Activated naive CD8-positive, alpha-beta T cell (primary cell): ENCODE data around the gene CCND3.

Experiments
- H3K27ac Mint-ChIP-seq: one replicate; pipeline ENCODE4 v1.8.0; 2021; ENCODE audit warnings: mixed read lengths
- H3K27me3 Mint-ChIP-seq: one replicate; pipeline ENCODE4 v1.8.0; 2021; ENCODE audit warnings: mixed read lengths
- H3K36me3 Mint-ChIP-seq: one replicate; pipeline ENCODE4 v1.8.0; 2021; ENCODE audit warnings: mixed read lengths
- H3K4me1 Mint-ChIP-seq: one replicate; pipeline ENCODE4 v1.8.0; 2021; ENCODE audit warnings: low read depth, mixed read lengths
- H3K4me3 Mint-ChIP-seq: one replicate; pipeline ENCODE4 v1.8.0; 2021; ENCODE audit warnings: mild to moderate bottlenecking, mixed read lengths
- H3K9me3 Mint-ChIP-seq: one replicate; pipeline ENCODE4 v1.8.0; 2021; ENCODE audit warnings: low read depth, mixed read lengths

Gene CCND3

GRCh38 chr6:41917528-41917927 is 24.1 kb downstream of the CCND3 start:
- H3K4me3 Mint-ChIP-seq = no peak overlapping the region
- H3K27ac Mint-ChIP-seq = peak overlapping the region; percentile 6
- H3K36me3 Mint-ChIP-seq = peaks cover 9% of the 10 kb centered on the region
- H3K4me1 Mint-ChIP-seq = peaks cover 28% of the 10 kb centered on the region
- no peaks in the 10 kb centered on the region for H3K9me3 Mint-ChIP-seq
- H3K27me3 Mint-ChIP-seq = no peaks in the 10 kb centered on the region

DNA sequence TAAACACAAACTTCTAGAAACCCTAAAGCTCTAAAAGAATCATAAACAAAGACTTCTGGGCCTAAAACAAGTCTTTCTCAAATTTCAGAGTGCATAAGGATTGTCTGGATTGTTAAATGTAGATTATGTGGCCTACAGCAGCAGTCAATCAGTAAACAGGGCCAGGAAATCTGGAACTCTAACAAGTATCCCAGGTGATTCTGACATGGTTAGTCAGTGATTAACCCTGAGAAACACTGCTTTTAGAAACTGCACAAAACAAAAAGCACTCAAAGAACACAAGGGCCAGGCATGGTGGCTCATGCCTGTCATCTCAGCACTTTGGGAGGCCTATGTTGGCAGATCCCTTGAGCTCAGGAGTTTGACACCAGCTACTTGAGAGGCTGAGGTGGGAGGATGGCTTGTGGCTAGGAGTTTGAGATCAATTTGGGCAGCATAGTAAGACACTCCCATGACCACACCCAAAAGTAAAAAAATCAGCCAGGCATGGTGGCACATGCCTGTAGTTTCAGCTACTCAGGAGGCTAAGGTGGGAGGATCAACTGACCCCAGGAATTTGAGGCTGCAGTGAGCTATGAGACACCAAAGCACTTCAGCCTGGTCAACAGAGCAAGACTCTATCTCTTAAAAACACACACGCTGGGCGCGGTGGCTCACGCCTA is 26.6 kb downstream of the CCND3 start:
- Mint-ChIP-seq H3K4me3 (no peak overlapping the region), H3K27ac (no peak overlapping the region), H3K4me1 (peaks cover 18% of the 10 kb centered on the region), H3K9me3 (no peaks in the 10 kb centered on the region), H3K27me3 (no peaks in the 10 kb centered on the region), H3K36me3 (peaks cover 5% of the 10 kb centered on the region)

DNA sequence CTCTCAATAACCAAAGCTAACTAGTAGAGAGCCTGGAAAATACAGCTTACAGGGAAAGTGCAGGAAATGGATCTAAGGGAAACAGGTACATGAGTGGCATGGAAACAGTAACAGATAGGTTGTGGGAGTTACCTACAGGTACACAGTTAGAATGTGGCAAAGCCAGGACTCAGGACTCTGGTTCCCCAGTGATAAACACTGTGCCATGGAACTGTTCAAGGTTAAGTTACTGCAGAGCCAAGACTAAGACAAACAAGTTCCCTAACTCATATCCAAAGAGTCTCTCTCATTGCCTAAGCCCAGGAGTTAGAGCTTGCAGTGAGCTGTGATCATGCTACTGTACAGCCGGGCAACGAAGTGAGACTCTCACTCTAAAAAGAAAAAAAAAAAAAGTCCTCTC is 27.3 kb downstream of the CCND3 start:
- H3K4me3 Mint-ChIP-seq = no peak overlapping the region
- H3K36me3 Mint-ChIP-seq = peaks cover 5% of the 10 kb centered on the region
- H3K9me3 Mint-ChIP-seq = no peaks in the 10 kb centered on the region
- no peaks in the 10 kb centered on the region for H3K27me3 Mint-ChIP-seq
- peaks cover 13% of the 10 kb centered on the region for H3K4me1 Mint-ChIP-seq
- H3K27ac Mint-ChIP-seq = no peak overlapping the region

GRCh38 chr6:41909727-41910126 is 31.9 kb downstream of the CCND3 start:
- peaks cover 11% of the 10 kb centered on the region for H3K4me1 Mint-ChIP-seq
- peak overlapping the region; percentile 46 for H3K27ac Mint-ChIP-seq
- no peaks in the 10 kb centered on the region for H3K27me3 Mint-ChIP-seq
- peaks cover 11% of the 10 kb centered on the region for H3K36me3 Mint-ChIP-seq
- H3K9me3 Mint-ChIP-seq = no peaks in the 10 kb centered on the region
- H3K4me3 Mint-ChIP-seq = no peak overlapping the region

GRCh38 chr6:41901882-41902519 is 39.6 kb downstream of the CCND3 start:
- H3K36me3 Mint-ChIP-seq = peaks cover 2% of the 10 kb centered on the region
- peaks cover 15% of the 10 kb centered on the region for H3K4me1 Mint-ChIP-seq
- no peaks in the 10 kb centered on the region for H3K27me3 Mint-ChIP-seq
- no peak overlapping the region for H3K27ac Mint-ChIP-seq
- no peaks in the 10 kb centered on the region for H3K9me3 Mint-ChIP-seq
- no peak overlapping the region for H3K4me3 Mint-ChIP-seq

DNA sequence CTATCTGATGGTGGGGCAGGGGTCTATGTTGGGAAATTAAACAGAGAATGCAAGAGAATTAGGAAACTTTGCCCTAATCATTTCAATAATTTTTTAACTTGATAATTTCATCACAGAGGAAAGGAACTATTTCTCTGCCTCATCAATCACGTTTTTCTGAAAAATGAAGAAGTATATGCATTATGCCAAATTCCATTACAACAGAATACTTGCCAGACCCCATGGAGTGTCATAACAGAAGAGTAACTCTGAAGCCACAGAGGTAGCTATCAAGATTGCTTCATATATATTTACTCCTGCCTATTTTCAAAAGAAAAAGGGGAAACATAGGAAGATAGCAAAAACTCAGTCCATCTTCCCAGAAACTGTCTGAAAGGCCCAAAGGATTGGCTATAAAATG is 40.7 kb downstream of the CCND3 start:
- no peak overlapping the region for H3K27ac Mint-ChIP-seq
- H3K4me3 Mint-ChIP-seq = no peak overlapping the region
- no peaks in the 10 kb centered on the region for H3K9me3 Mint-ChIP-seq
- no peaks in the 10 kb centered on the region for H3K36me3 Mint-ChIP-seq
- no peaks in the 10 kb centered on the region for H3K27me3 Mint-ChIP-seq
- H3K4me1 Mint-ChIP-seq = peaks cover 23% of the 10 kb centered on the region

DNA sequence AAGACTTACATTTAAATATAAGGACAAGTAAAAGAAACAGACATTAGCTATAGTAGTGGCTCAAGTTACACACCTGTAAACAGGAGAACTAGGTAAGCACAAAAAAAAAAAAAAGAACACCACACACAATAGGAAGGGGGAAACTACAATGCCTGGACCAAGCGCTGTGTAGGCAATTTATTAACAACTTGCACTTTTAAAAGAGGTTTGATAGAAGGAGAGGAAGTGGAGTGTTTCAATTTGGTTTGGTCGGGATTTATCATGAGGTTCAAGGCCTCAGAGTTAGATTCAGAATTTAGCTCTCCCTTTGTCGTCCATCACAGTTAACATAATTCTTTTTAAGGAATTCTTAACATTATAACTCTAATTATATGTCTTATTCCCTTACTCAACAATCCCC is 45.3 kb downstream of the CCND3 start:
- no peaks in the 10 kb centered on the region for H3K27me3 Mint-ChIP-seq
- no peaks in the 10 kb centered on the region for H3K9me3 Mint-ChIP-seq
- no peak overlapping the region for H3K4me3 Mint-ChIP-seq
- peak overlapping the region; percentile 96 for H3K27ac Mint-ChIP-seq
- peaks cover 11% of the 10 kb centered on the region for H3K4me1 Mint-ChIP-seq
- no peaks in the 10 kb centered on the region for H3K36me3 Mint-ChIP-seq

DNA sequence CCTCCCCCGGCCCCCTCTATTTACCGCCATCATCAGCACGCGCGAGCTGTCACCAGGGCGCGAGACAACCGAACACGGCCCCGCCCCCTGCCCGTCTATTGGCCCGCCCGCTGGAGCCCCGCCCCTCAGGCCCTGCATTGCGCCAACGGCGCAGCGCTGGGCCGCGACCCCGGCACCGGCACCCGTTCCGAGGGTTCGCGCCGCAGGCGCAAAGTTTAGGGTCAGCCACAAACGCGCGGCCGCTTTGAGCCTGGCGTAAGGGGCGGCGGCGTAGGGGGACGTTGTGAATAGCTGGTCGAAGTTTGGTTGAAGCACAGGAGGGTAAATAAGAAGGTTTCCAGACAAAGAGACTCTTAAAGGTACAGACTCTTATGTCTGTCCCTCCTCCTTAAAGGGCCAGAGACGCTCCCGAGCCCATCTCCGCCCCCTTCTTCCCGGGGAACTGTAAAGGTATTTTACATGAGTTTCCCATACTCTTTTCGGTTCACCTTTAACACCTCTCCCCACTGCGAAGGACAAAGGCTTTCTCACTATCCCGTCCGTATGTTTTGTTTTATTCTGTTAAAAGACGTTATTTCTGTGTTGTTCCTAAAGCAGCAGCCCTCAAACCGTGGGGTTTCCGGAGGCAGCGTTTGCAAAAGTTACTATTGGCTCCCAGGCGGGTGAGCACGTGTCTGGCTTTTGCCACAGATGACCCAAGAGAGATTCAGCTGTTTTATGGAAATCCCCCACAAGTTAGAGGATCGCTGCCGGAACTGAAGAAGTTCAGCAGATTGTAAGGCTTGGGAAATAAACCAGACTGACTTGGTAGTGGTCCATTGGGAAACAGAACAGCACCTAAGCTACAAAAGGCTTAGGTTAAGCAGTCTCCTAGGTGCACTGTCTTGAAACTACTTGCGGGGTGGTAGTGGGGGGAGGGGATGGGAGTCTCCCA is 46.0 kb downstream of the CCND3 start, which contains the start of gene USP49:
Gene USP49, minus strand, starts transcription at position 76 of the 934 bp plus-strand sequence. CDS start 88,392 bp downstream, outside the sequence.
- H3K4me3 Mint-ChIP-seq = no peak within 1 kb of the TSS
- H3K4me1 Mint-ChIP-seq = peaks cover 11% of the 10 kb centered on the region
- no peaks in the 10 kb centered on the region for H3K9me3 Mint-ChIP-seq
- H3K27me3 Mint-ChIP-seq = no peaks in the 10 kb centered on the region
- no peaks in the 10 kb centered on the region for H3K36me3 Mint-ChIP-seq
- peak within 1 kb of the TSS; percentile 96 for H3K27ac Mint-ChIP-seq

DNA sequence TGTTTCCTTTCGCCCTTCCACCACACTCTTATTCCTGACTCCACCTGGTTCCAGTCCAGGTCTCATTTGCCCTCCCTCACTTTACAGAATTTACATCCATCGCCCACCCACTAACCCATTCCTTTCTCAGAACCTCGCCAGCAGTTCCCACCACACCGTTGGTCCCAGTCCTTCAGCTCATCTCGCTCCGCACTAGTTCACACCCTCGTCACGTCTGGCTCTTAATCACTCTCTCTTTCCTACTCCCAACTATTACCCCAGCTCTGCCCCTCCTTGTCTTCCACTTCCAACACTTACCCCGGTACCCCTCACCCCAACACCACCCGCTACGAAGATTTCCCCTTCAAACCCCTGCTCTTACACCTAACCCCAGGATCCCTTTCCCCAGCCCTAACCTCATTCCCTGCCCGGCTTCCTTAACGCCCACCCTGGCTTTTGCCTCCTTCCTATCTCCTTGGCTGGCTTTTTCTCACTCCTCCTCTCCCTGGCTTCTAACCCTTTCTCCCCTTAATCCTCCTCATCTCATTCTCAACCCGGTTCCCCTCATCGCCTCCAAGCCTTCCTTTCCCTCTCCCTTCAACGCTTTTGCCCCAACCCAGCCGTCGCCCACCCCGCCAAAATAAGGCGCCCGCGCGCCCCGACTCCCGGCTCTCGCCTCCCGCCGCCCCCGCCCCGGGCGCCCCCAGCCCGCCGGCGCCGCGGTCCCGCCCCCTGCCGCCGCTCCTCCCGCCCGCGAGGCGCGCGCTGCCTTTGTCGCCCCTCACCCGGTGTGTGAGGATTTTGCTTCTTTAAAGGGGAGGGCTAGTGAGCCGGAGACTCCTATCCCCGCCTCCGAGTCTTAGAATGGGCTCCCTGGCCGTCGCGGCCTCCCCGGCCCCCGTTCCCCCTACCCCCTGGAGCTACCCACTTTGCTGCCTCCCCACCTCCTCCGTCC is 47.0 kb downstream of the CCND3 start:
- Mint-ChIP-seq H3K27me3 (no peaks in the 10 kb centered on the region), H3K9me3 (no peaks in the 10 kb centered on the region), H3K4me1 (peaks cover 11% of the 10 kb centered on the region), H3K36me3 (no peaks in the 10 kb centered on the region), H3K4me3 (no peak overlapping the region), H3K27ac (no peak overlapping the region)

- Mint-ChIP-seq H3K27me3 (no peaks in the 10 kb centered on the region), H3K4me1 (peaks cover 11% of the 10 kb centered on the region)
These were observed 48.6 kb downstream of the CCND3 start for GRCh38 chr6:41892921-41893564.

DNA sequence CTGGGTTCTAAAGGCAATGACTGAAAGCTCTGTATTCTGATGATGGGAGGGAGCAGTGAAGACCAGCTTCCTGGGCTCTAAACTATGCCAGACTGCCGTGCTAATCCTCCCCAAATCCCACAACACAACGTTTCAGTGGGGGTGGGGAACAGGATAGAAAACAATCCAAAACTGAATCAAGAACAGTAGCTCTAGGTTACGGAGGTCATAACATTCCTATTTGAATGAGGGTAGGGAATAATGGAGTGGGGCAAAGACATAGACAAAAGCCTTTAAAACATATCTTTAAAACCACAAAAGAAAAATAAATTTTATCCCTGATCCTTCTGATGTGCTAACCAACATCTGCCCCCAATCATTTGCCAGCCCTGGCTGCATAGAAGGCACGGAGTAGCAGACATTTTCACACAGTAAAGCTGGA is 54.3 kb downstream of the CCND3 start:
- Mint-ChIP-seq H3K27ac (no peak overlapping the region), H3K36me3 (no peaks in the 10 kb centered on the region), H3K27me3 (no peaks in the 10 kb centered on the region), H3K9me3 (no peaks in the 10 kb centered on the region), H3K4me1 (no peaks in the 10 kb centered on the region), H3K4me3 (no peak overlapping the region)

More at GRCh38 chr6:41892921-41893564, 48.6 kb downstream of the CCND3 start:
- Mint-ChIP-seq H3K27ac (no peak overlapping the region), H3K9me3 (no peaks in the 10 kb centered on the region), H3K4me3 (no peak overlapping the region), H3K36me3 (no peaks in the 10 kb centered on the region)

DNA sequence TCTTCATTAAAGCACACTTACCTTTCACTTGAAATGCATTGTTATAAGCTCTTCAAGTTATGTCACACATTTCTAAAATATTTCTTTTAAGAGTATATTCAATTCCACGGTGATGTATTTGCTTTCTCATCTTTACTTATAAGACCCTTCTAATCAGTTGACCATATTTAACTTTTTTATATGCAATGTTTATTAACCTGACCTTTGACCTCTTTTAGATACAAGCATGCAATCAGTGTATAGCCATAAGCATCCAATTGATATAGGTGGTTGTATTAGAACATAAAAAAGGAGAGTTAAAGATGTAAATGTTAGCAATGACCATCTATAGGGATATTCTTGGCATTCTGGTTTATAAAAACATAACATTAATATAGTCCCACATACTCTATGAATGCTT is 55.7 kb downstream of the CCND3 start:
- H3K36me3 Mint-ChIP-seq = no peaks in the 10 kb centered on the region
- no peaks in the 10 kb centered on the region for H3K9me3 Mint-ChIP-seq
- no peaks in the 10 kb centered on the region for H3K27me3 Mint-ChIP-seq
- H3K4me3 Mint-ChIP-seq = no peak overlapping the region
- no peaks in the 10 kb centered on the region for H3K4me1 Mint-ChIP-seq
- no peak overlapping the region for H3K27ac Mint-ChIP-seq

GRCh38 chr6:41884957-41885356 is 56.7 kb downstream of the CCND3 start:
- Mint-ChIP-seq H3K27me3 (no peaks in the 10 kb centered on the region), H3K27ac (no peak overlapping the region), H3K4me3 (no peak overlapping the region), H3K9me3 (no peaks in the 10 kb centered on the region), H3K4me1 (no peaks in the 10 kb centered on the region), H3K36me3 (no peaks in the 10 kb centered on the region)
